Measurements from ENCODE around the gene FRG2B.
A peak's percentile ranks its signal among the peaks of the same experiment; 100 is the strongest.
"Not testable (repeated sequence)": the region's sequence is repeated elsewhere in the genome, so short reads cannot be mapped to it uniquely, and the experiment has no call there.

FRG2B gene
- total RNA-seq: 0 reads per million in 2 donors

DNA sequence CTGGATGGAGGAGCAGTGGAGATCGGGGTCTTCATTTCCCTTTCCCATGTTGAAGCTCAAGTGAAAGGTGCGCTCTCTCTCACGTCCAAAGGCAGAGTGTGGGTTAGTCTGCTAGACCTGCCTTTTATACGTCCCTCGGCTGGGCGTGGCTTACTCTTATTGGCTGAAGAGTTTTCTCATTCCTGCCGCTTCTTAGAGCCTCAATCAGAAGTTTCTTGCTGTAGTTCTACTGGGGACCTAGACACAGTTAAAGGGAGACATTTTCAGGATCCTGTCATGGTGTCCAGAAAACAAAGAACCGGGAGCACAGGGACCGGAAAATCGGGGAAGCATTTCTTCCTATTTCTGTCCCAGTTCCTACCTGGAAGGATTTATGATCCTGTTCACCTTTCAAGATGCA, at the start of gene FRG2B:
Gene FRG2B (minus strand): TSS at position 101 of the 400 bp plus-strand sequence. CDS start 53 bp downstream, at position 48.
- not testable (repeated sequence) for DNase-seq

- DNase-seq: not testable (repeated sequence)
Observed at GRCh38 chr10:133667446-133667845, 40.9 kb upstream of the FRG2B start.

- DNase-seq: not testable (repeated sequence)
Observed at GRCh38 chr10:133663544-133664160, 37.1 kb upstream of the FRG2B start.

GRCh38 chr10:133661122-133661521, 34.5 kb upstream of the FRG2B start:
- DNase-seq: not testable (repeated sequence)

DNA sequence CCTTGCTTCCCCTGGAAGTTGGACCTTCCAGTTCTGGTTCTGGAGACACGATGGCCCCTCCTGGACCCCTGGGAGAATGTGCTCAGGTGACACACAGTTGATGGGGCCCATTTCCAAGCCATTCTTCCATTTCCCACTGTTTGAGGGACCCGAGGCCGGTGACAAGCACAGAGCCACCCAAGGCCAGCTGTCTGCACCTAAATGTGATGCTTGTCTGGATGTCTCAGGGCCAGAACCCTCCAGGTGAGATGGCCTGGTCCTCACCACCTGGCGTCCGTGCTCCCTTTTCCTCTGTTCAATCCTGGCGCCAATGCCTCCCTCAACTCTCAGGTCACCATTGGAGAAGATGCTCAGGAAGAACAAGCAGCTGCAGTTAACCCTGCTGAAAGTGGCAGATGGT, 33.9 kb upstream of the FRG2B start:
- not testable (repeated sequence) for DNase-seq

DNA sequence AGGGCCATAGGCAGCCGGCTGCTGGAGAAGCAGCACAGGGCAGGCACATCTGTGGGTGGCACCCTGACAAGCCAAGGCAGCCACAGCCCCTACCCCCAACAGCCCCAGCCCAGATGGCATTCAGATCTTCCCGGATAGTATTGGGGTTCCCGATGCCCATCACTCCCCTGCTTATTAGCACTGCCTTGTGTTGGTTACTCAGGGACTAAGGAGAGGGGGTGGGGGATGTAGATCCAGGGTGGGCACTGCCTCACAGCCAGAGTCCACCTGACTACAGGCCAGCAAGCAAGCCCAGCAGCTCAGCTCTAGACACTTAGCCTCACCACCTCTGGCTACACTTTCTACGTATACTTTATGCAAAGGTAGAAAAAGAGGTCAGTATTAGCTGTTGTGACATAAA, 30.7 kb upstream of the FRG2B start:
- not testable (repeated sequence) for DNase-seq

DNA sequence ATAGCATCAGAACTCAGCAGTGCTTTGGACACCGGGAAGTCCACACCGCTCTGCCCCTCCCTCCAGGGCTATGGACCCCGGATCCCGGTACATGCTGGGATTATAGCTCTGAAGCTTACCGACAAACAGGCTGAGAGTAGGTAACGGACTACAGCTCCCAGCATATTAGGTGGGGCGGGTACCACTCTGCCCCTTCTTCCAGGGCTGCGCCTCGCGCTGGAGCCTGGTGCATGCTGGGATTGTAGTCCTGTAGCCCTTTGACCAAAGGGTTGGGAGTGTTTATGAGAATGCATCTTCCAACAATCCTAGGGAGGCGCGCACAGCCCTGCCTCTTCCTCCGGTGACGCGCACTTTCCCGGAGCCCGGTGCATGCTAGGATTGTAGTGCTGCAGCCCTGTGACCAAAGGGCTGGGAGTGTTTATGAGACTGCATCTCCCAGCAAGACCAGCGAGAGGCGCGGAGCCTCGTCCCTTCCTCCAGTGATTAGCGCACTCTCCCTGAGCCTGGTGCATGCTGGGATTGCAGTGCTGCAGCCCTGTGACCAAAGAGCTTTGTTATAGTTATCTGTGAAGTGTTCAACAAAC, 22.4 kb upstream of the FRG2B start:
- not testable (repeated sequence) for DNase-seq

GRCh38 chr10:133647075-133647748, 20.6 kb upstream of the FRG2B start:
- peak in 1 of 5 experiments; percentile 15 for DNase-seq

- DNase-seq: not testable (repeated sequence)
Observed at GRCh38 chr10:133637846-133638235, 11.2 kb upstream of the FRG2B start.

DNA sequence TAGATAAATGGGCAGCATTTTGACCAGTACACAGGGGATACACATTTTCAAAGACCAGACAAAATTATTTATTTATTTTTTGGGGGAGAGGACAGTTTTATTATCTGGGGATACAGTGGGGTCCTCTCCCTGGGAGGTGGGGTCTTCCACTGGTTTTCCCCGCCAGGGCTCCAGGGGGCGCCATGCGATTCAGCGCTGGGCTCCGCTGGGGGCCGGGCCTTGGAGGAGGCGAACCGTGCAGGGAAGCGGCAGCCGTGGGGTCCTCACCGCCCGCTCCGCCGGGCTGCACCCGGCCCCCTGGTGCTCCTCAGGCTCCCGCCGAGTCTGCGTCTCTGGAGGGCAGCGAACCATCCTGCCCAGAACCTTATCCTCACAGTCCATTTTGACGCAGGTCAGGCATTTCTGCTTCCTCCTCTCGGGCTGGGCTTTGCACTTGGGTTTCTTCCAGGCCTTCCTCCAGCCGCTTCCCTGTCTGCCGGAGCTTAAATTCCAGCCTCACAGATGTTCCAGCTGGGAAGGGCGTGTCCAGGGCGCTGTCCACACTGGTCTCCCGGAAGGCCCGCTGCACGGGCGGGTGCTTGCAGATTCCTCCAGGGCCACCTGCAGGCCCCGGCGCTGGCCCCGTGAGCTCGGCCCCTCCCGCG, 10.7 kb upstream of the FRG2B start:
- DNase-seq: not testable (repeated sequence)

DNA sequence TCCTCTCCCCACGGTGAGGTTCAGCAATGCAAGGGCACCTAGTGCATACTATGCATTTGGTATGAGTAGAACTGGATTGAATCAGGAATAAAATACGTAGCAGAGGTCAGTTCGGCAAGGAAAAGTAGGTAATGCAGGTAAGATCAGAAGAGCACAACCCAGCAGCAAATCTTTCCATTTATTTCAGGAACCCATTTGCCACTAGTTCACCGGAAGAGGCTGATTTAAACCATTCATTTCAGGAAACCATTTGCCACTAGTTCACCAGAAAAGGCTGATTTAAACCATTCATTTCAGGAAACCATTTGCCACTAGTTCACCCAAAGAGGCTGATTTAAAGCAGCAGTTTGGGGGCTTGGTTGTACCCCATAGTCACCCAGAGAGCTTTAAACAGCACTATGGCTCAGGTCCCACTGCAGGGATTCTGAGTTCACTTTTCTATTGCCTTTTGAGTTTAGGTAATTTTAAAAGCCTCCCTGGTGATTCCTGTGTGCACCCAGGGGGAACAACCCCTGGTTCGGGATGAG, 4.2 kb upstream of the FRG2B start:
- DNase-seq: peak in 1 of 5 experiments; percentile 59

DNA sequence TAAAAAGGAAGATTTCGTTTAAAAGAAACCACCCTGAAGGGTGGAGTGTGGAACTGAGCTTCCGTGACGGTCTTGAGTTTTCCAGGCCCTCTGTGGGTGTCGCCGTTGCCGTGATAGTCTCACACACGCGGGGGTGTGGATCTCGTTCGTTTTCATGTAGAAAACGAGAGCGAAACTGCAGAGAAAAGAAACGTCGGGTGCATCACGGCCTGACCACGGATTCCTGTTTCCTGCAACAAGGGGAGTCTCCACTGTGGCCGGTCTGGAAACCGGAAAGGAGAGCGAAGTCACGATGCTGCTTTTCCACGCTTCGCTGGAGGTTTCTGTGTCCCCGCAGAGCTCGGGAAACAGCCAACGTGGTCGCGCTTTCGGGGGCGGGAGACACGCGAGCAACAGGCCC, 4.1 kb downstream of the FRG2B start:
- DNase-seq: peak in 1 of 5 experiments; percentile 7

- DNase-seq: no peak
Observed at GRCh38 chr10:133618851-133619250, 7.7 kb downstream of the FRG2B start.

DNA sequence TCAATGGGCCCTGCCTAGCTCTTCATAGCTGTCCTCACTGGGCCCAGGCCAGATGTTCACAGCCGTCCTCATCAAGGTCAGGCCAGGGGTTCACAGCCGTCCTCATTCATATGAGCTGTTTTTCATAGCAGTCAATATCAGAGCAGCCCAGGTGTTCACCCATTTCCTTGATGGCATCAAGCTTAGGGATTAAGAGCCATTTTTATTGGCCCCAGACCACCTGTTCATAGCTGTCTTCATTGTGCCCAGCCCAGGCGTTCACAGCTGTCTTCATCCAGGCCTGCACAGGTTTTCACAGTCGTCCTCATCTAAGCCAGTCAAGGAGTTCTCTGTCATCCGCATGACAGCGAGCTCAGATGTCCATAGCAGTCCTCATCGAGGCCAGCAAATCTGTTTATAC, 9.4 kb downstream of the FRG2B start:
- no peak for DNase-seq

DNA sequence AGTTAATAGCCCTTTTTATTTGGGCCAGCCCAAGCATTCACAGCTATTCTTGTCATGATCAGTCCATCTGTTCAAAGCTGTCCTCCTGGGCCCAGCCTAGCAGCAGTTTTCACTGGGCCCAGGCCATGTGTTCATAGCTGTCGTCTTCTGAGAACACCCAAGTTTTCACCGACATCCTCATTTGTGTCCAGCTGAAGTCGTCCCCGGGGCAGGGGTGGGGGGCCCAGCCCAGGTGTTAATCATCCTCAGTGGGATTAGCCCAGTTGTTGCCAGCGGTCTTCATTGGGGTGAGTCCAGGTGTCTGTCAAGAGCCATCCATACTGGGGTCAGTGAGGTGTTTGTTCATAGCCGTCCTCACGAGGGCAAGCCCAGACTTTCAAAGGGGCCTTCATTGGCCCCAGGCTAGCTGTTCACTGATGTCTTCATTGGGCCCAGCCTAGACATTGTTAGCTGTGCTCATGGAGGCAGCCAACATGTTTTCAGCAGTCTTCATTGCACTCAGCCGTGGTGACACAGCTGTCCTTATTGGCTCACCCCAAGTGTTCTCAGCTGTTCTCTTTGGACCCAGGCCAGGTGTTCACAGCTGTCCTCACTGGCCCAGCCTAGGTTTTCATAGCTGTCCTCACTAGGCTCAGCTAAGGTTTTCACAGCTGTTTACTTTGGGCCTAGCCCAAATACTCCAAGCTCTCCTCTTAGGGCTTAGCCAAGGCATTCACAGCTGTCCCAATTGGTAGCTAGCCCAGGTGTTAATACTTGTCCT, 10.0 kb downstream of the FRG2B start:
- no peak for DNase-seq

DNA sequence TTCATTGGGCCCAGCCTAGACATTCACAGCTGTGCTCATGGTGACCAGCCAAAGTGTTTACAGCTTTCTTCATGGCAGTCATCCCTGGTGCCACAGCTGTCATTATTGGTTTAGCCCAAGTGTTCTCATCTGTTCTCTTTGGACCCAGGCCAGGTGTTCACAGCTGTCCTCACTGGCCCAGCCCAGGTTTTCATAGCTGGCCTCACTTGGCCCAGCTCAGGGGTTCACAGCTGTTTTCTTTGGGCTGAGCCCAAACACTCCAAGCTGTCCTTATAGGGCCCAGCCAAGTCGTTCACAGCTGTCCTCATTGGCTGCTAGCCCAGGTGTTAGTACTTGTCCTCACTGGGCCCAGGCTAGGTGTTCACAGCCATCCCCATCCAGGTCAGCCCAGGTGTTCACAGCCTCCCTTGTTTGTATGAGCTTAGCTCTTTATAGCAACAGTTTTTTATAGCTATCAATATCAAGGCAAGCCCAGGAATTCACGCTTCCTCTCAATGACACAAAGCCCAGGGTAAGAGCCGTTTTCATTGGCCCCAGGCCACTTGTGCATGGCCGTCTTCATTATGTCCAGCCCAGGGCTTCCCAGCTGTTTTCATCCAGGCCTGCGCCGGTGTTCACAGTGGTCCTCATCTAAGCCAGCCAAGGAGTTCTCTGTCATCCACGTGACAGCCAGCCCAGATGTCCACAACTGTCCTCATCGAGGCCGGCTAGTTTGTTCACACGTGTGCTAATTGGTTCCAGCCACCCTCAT, 11.6 kb downstream of the FRG2B start:
- no peak for DNase-seq

DNA sequence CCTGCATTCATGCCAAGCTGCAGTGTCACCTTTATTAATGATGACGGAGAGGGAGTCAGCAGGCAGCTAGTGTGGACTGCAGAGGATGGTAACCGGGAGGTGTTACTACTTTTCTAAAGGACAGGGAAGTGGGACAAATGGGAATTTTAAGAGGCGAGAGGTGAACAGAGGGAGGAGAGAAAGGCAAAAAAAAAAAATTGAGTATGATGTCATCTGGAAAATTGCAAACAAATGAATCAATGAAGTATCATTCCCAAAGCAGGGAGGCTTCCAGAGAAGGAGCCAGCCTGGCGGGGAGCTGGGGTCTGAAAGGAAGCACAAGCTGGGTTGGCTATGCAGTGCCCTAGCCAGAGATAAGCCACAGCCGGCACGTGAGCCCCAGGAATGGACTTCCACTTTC, 12.9 kb downstream of the FRG2B start:
- no peak for DNase-seq

GRCh38 chr10:133611079-133611478, 15.5 kb downstream of the FRG2B start:
- DNase-seq: no peak

DNA sequence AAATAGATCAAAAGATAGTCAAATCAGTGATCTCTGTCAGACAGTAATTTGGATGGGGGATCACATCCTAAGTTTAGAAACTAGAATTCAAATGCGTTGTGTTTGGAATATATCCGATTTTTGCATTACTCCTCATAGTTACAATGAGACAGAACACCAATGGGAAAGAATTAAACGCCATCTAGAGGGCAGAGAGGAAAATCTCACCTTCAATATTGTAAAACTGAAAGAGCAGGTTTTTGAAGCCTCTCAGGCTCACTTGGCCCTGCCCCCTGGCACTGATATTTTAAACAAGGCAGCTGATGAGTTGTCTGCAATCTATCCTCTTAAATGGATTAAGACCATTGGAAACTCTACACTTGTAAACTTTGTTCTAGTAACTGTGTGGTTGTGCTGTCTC, 17.7 kb downstream of the FRG2B start:
- peak in 1 of 5 experiments; percentile 34 for DNase-seq

DNA sequence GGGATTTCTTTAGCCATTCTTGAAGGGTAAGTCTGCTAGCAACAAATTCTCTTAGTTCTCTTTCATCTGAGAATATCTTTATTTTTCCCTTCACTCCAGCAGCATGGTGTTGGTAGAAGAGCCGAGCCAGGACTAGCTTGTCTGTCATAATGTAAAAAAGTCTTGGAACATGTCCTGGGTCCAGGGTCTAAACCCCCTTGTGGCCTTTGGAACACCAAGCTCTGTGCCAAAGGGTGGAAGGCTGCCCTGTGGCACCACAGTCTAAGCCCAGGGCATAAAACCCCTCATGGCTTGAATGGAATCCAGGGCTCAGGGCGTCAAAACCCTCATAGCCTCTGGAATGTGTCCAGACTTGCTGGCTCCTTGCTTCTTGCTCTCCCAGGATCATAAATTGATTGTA, 23.2 kb downstream of the FRG2B start:
- not testable (repeated sequence) for DNase-seq

DNA sequence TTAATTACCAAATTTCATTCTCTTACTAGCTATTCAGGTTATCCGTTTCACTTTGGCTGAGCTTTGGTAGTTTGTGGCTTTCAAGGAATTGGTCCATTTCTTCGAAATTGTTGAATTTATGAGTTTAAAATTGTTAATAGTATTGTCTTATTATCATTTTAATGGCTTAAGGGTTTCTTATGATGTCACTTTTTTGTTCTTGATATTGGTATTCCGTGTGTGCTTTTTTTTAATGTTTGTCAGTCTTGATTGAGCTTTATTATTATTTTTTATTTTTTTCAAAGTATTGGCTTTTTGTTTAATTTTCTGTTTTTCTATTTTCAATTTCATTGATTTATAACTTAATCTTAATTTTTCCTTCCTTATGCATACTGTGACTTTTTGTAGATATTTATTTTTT, 25.9 kb downstream of the FRG2B start:
- DNase-seq: no peak

DNA sequence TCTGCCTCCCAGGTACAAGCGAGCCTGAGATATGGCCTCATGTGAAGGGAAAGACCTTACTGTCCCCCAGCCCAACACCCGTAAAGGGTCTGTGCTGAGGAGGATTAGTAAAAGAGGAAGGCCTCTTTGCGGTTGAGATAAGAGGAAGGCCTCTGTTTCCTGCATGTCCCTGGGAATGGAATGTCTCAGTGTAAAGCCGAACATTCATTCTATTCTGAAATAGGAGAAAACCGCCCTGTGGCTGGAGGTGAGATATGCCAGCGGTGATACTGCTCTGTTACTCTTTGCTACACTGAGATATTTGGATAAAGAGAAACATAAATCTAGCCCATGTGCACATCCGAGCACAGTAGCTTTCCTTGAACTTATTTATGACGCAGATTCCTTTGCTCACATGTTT, 26.7 kb downstream of the FRG2B start:
- not testable (repeated sequence) for DNase-seq
